Activated naive CD4-positive, alpha-beta T cell treated with anti-CD3 and anti-CD28 coated beads, Interleukin-2, amount 10 ng/mL, durations not matched to agents 7 days and 5 days (primary cell): Measurements from ENCODE around the gene TMEM181.
"Not testable (repeated sequence)": the region's sequence is repeated elsewhere in the genome, so short reads cannot be mapped to it uniquely, and the experiment has no call there.

Experiments used
- CTCF ChIA-PET: fragments of 350-600 bp; sonication (Branson Sonifier 250); formaldehyde crosslinking; loops from one replicate; lab custom pipeline; 2021; ENCODE audit warnings: antibody characterized with exemption; lab: Charles Lee
- DNase-seq: peaks from one replicate; pipeline ENCODE4 v3.0.0-alpha.2; 2020
- H3K27ac Mint-ChIP-seq: one replicate; pipeline ENCODE4 v1.8.0; 2021; ENCODE audit warnings: mild to moderate bottlenecking, moderate library complexity, mixed read lengths
- H3K27me3 Mint-ChIP-seq: one replicate; pipeline ENCODE4 v1.8.0; 2021; ENCODE audit warnings: mild to moderate bottlenecking, mixed read lengths
- H3K36me3 Mint-ChIP-seq: one replicate; pipeline ENCODE4 v1.8.0; 2021; ENCODE audit warnings: mixed read lengths
- H3K4me1 Mint-ChIP-seq: one replicate; pipeline ENCODE4 v1.8.0; 2021; ENCODE audit warnings: mixed read lengths
- H3K4me3 Mint-ChIP-seq: one replicate; pipeline ENCODE4 v1.8.0; 2021; ENCODE audit warnings: mild to moderate bottlenecking, moderate library complexity, mixed read lengths
- H3K9me3 Mint-ChIP-seq: one replicate; pipeline ENCODE4 v1.8.0; 2021; ENCODE audit warnings: mixed read lengths

The TMEM181 gene

GRCh38 chr6:158559895-158560835 is at the start of gene TMEM181:
TSS of gene TMEM181 (plus strand) at chr6:158560091. CDS start at chr6:158560225, 134 bp downstream.
- H3K36me3 Mint-ChIP-seq = peaks cover 18% of the 10 kb centered on the region
- DNase-seq = peak; percentile 92
- no peaks in the 10 kb centered on the region for H3K9me3 Mint-ChIP-seq
- peak within 1 kb of the TSS; percentile 94 for H3K27ac Mint-ChIP-seq
- CTCF ChIA-PET = interaction anchor here (1.2 kb wide), 1 partner anchor 339 kb away, joined by 4 read pairs; no protein-coding TSS in a partner anchor
- peaks cover 51% of the 10 kb centered on the region for H3K4me1 Mint-ChIP-seq
- peak within 1 kb of the TSS; percentile 96 for H3K4me3 Mint-ChIP-seq
- H3K27me3 Mint-ChIP-seq = peaks cover 17% of the 10 kb centered on the region

GRCh38 chr6:158512809-158513208 is 47.1 kb upstream of the TMEM181 start:
- peaks cover 43% of the 10 kb centered on the region for H3K4me1 Mint-ChIP-seq
- H3K4me3 Mint-ChIP-seq = no peak overlapping the region
- DNase-seq = no peak
- no peaks in the 10 kb centered on the region for H3K9me3 Mint-ChIP-seq
- no peaks in the 10 kb centered on the region for H3K36me3 Mint-ChIP-seq
- CTCF ChIA-PET = interaction anchor here (1.9 kb wide), 1 partner anchor 292 kb away, joined by 4 read pairs; no protein-coding TSS in a partner anchor
- no peak overlapping the region for H3K27ac Mint-ChIP-seq
- peaks cover 24% of the 10 kb centered on the region for H3K27me3 Mint-ChIP-seq

- peak overlapping the region; percentile 26 for H3K27ac Mint-ChIP-seq
- H3K9me3 Mint-ChIP-seq = no peaks in the 10 kb centered on the region
- DNase-seq = no peak
- peaks cover 54% of the 10 kb centered on the region for H3K4me1 Mint-ChIP-seq
- H3K27me3 Mint-ChIP-seq = peaks cover 32% of the 10 kb centered on the region
- no peaks in the 10 kb centered on the region for H3K36me3 Mint-ChIP-seq
- CTCF ChIA-PET = interaction anchor here (0.5 to 1.9 kb wide), 5 partner anchors 53 to 300 kb away, joined by 3 to 4 read pairs (median 3); no protein-coding TSS in a partner anchor
- H3K4me3 Mint-ChIP-seq = no peak overlapping the region
Measured at GRCh38 chr6:158514176-158514575, 45.7 kb upstream of the TMEM181 start.

GRCh38 chr6:158514991-158515390 is 44.9 kb upstream of the TMEM181 start:
- Mint-ChIP-seq H3K4me1 (peaks cover 54% of the 10 kb centered on the region), H3K27ac (no peak overlapping the region), H3K4me3 (no peak overlapping the region), H3K27me3 (peaks cover 41% of the 10 kb centered on the region), H3K36me3 (no peaks in the 10 kb centered on the region), H3K9me3 (no peaks in the 10 kb centered on the region)
- CTCF ChIA-PET = interaction anchor here (0.8 kb wide), 1 partner anchor 301 kb away, joined by 3 read pairs; no protein-coding TSS in a partner anchor
- DNase-seq = no peak

GRCh38 chr6:158516098-158516497 is 43.8 kb upstream of the TMEM181 start:
- peaks cover 54% of the 10 kb centered on the region for H3K4me1 Mint-ChIP-seq
- no peak for DNase-seq
- H3K9me3 Mint-ChIP-seq = no peaks in the 10 kb centered on the region
- CTCF ChIA-PET = interaction anchor here (1.5 kb wide), 1 partner anchor 295 kb away, joined by 6 read pairs; no protein-coding TSS in a partner anchor
- no peak overlapping the region for H3K27ac Mint-ChIP-seq
- H3K27me3 Mint-ChIP-seq = peaks cover 49% of the 10 kb centered on the region
- H3K36me3 Mint-ChIP-seq = no peaks in the 10 kb centered on the region
- H3K4me3 Mint-ChIP-seq = no peak overlapping the region

GRCh38 chr6:158517038-158517437 is 42.9 kb upstream of the TMEM181 start:
- Mint-ChIP-seq H3K27me3 (peaks cover 56% of the 10 kb centered on the region), H3K4me1 (peaks cover 54% of the 10 kb centered on the region), H3K4me3 (no peak overlapping the region), H3K36me3 (no peaks in the 10 kb centered on the region), H3K9me3 (no peaks in the 10 kb centered on the region), H3K27ac (no peak overlapping the region)
- CTCF ChIA-PET = interaction anchor here (0.6 to 1.5 kb wide), 3 partner anchors 36 to 296 kb away, joined by 3 to 6 read pairs (median 3); no protein-coding TSS in a partner anchor
- no peak for DNase-seq

- Mint-ChIP-seq H3K27me3 (peaks cover 58% of the 10 kb centered on the region), H3K4me1 (peaks cover 54% of the 10 kb centered on the region), H3K27ac (peak overlapping the region; percentile 71), H3K9me3 (no peaks in the 10 kb centered on the region), H3K36me3 (no peaks in the 10 kb centered on the region), H3K4me3 (peak overlapping the region; percentile 77)
- no peak for DNase-seq
- CTCF ChIA-PET = no interaction called here
Measured at GRCh38 chr6:158517581-158517980, 42.3 kb upstream of the TMEM181 start.

GRCh38 chr6:158518191-158519127 is 41.4 kb upstream of the TMEM181 start:
- H3K4me1 Mint-ChIP-seq = peaks cover 53% of the 10 kb centered on the region
- peak overlapping the region; percentile 77 for H3K4me3 Mint-ChIP-seq
- H3K36me3 Mint-ChIP-seq = no peaks in the 10 kb centered on the region
- H3K27me3 Mint-ChIP-seq = peaks cover 66% of the 10 kb centered on the region
- peak; percentile 82 for DNase-seq
- peak overlapping the region; percentile 80 for H3K27ac Mint-ChIP-seq
- no peaks in the 10 kb centered on the region for H3K9me3 Mint-ChIP-seq
- CTCF ChIA-PET = interaction anchor here (0.6 to 2.4 kb wide), 12 partner anchors 9 to 313 kb away, joined by 3 to 20 read pairs (median 4); no protein-coding TSS in a partner anchor

- CTCF ChIA-PET = interaction anchor here (0.6 to 2.4 kb wide), 12 partner anchors 10 to 313 kb away, joined by 3 to 20 read pairs (median 4); no protein-coding TSS in a partner anchor
- no peak overlapping the region for H3K4me3 Mint-ChIP-seq
- H3K36me3 Mint-ChIP-seq = no peaks in the 10 kb centered on the region
- no peak overlapping the region for H3K27ac Mint-ChIP-seq
- H3K9me3 Mint-ChIP-seq = no peaks in the 10 kb centered on the region
- H3K27me3 Mint-ChIP-seq = peaks cover 70% of the 10 kb centered on the region
- DNase-seq = no peak
- peaks cover 45% of the 10 kb centered on the region for H3K4me1 Mint-ChIP-seq
Measured at GRCh38 chr6:158519300-158519699, 40.6 kb upstream of the TMEM181 start.

- H3K36me3 Mint-ChIP-seq = no peaks in the 10 kb centered on the region
Measured at GRCh38 chr6:158519761-158520160, 40.1 kb upstream of the TMEM181 start.

GRCh38 chr6:158520975-158521374 is 38.9 kb upstream of the TMEM181 start:
- Mint-ChIP-seq H3K4me1 (peaks cover 29% of the 10 kb centered on the region), H3K27me3 (peaks cover 79% of the 10 kb centered on the region)
- not testable (repeated sequence) for H3K36me3 Mint-ChIP-seq, H3K27ac Mint-ChIP-seq, H3K4me3 Mint-ChIP-seq, H3K9me3 Mint-ChIP-seq, DNase-seq
- CTCF ChIA-PET = interaction anchor here (2.2 kb wide), 1 partner anchor 300 kb away, joined by 6 read pairs; no protein-coding TSS in a partner anchor

More at GRCh38 chr6:158519761-158520160, 40.1 kb upstream of the TMEM181 start:
- peaks cover 40% of the 10 kb centered on the region for H3K4me1 Mint-ChIP-seq
- H3K9me3 Mint-ChIP-seq = no peaks in the 10 kb centered on the region
- peak overlapping the region; percentile 38 for H3K27ac Mint-ChIP-seq
- H3K4me3 Mint-ChIP-seq = no peak overlapping the region
- CTCF ChIA-PET = interaction anchor here (0.5 to 2.4 kb wide), 6 partner anchors 22 to 335 kb away, joined by 3 to 20 read pairs (median 4); no protein-coding TSS in a partner anchor
- H3K27me3 Mint-ChIP-seq = peaks cover 74% of the 10 kb centered on the region
- no peak for DNase-seq

- Mint-ChIP-seq H3K27ac (no peak overlapping the region), H3K27me3 (peaks cover 78% of the 10 kb centered on the region), H3K4me3 (no peak overlapping the region), H3K9me3 (no peaks in the 10 kb centered on the region), H3K36me3 (no peaks in the 10 kb centered on the region), H3K4me1 (peaks cover 22% of the 10 kb centered on the region)
- no peak for DNase-seq
- CTCF ChIA-PET = interaction anchor here (2.2 kb wide), 1 partner anchor 301 kb away, joined by 6 read pairs; no protein-coding TSS in a partner anchor
Measured at GRCh38 chr6:158521759-158522158, 38.1 kb upstream of the TMEM181 start.

- Mint-ChIP-seq H3K4me1 (peaks cover 13% of the 10 kb centered on the region), H3K27me3 (peaks cover 79% of the 10 kb centered on the region), H3K27ac (no peak overlapping the region), H3K9me3 (no peaks in the 10 kb centered on the region), H3K4me3 (no peak overlapping the region), H3K36me3 (peaks cover 2% of the 10 kb centered on the region)
- CTCF ChIA-PET = interaction anchor here (0.6 to 2.2 kb wide), 2 partner anchors 175 to 302 kb away, joined by 4 to 6 read pairs; no protein-coding TSS in a partner anchor
- DNase-seq = no peak
Measured at GRCh38 chr6:158522616-158523015, 37.3 kb upstream of the TMEM181 start.
